WTC11 (cell line): ENCODE measurements around the gene CCR8.

Experiments used
- AFF4 ChIP-seq: sonication (generic); formaldehyde crosslinking; IDR thresholded peaks from 2 replicates; pipeline ENCODE4 v1.8.1; 2023; ENCODE audit warnings: mild to moderate bottlenecking, missing genetic modification reagents, borderline replicate concordance
- E2F5 ChIP-seq: sonication (generic); formaldehyde crosslinking; IDR thresholded peaks from 2 replicates; pipeline ENCODE4 v1.8.1; 2022; ENCODE audit warnings: mild to moderate bottlenecking, moderate library complexity, missing genetic modification reagents
- GABPB1 ChIP-seq: sonication (generic); formaldehyde crosslinking; IDR thresholded peaks from 2 replicates; pipeline ENCODE4 v1.8.1; 2023; ENCODE audit warnings: mild to moderate bottlenecking, missing genetic modification reagents
- PREB ChIP-seq: sonication (generic); formaldehyde crosslinking; IDR thresholded peaks from 2 replicates; pipeline ENCODE4 v1.8.1; 2022; ENCODE audit warnings: mild to moderate bottlenecking, missing genetic modification reagents, moderate library complexity, borderline replicate concordance
- ZNF138 ChIP-seq: sonication (generic); formaldehyde crosslinking; conservative IDR thresholded peaks from 2 replicates; pipeline ENCODE4 v1.8.1; 2022; ENCODE audit warnings: mild to moderate bottlenecking, moderate library complexity, missing genetic modification reagents
- ZNF263 ChIP-seq: sonication (generic); formaldehyde crosslinking; IDR thresholded peaks from 2 replicates; pipeline ENCODE4 v1.8.1; 2022; ENCODE audit warnings: low read depth, mild to moderate bottlenecking, moderate library complexity, missing genetic modification reagents
- ZNF281 ChIP-seq: sonication (generic); formaldehyde crosslinking; IDR thresholded peaks from 2 replicates; pipeline ENCODE4 v1.8.0; 2023; ENCODE audit warnings: mild to moderate bottlenecking, missing genetic modification reagents
- TF ChIP-seq, protein P1 (sequence below): fragments of 200-600 bp; IDR thresholded peaks from 2 replicates; pipeline ENCODE4 v1.8.0; 2022; ENCODE audit warnings: antibody characterized with exemption
- TF ChIP-seq, protein P2 (sequence below): sonication (generic); formaldehyde crosslinking; conservative IDR thresholded peaks from 2 replicates; pipeline ENCODE4 v1.8.1; 2023; ENCODE audit warnings: mild to moderate bottlenecking, low read depth, missing genetic modification reagents, moderate library complexity

DNA sequence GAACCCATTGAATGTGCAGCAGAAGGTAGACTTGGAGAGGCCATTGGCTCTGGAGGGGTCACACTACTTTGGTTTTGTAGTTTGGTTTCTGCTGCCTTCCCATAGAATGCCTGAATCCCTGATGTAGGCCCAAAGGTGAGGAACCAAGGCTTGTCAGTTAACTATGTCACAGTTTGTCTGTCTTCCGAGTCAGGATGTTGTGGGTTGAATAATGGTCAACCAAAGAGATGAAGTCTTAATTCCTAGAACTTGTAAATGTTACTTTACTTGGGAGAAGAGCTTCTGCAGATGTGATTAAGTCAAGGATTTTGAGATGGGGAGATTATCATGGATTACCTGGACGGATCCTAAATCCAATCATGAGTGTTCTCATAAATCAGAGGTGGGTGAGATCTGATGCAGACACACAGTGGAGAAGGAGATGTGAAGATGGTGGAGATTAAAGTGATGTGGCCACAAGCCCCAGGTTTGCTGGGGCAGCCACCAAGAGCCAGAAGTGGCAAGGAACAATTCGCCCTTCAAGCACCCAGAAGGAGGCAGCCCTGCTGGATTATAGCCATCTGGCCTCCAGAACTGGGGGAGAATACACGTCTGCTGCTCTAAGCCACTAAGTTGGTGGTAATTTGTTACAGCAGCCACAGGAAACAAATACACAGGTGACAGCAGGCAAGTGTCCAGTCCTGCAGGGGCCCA, 2.3 kb upstream of the CCR8 start:
- TF ChIP-seq, protein P1, sequence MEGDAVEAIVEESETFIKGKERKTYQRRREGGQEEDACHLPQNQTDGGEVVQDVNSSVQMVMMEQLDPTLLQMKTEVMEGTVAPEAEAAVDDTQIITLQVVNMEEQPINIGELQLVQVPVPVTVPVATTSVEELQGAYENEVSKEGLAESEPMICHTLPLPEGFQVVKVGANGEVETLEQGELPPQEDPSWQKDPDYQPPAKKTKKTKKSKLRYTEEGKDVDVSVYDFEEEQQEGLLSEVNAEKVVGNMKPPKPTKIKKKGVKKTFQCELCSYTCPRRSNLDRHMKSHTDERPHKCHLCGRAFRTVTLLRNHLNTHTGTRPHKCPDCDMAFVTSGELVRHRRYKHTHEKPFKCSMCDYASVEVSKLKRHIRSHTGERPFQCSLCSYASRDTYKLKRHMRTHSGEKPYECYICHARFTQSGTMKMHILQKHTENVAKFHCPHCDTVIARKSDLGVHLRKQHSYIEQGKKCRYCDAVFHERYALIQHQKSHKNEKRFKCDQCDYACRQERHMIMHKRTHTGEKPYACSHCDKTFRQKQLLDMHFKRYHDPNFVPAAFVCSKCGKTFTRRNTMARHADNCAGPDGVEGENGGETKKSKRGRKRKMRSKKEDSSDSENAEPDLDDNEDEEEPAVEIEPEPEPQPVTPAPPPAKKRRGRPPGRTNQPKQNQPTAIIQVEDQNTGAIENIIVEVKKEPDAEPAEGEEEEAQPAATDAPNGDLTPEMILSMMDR = no peak
- TF ChIP-seq, protein P2, sequence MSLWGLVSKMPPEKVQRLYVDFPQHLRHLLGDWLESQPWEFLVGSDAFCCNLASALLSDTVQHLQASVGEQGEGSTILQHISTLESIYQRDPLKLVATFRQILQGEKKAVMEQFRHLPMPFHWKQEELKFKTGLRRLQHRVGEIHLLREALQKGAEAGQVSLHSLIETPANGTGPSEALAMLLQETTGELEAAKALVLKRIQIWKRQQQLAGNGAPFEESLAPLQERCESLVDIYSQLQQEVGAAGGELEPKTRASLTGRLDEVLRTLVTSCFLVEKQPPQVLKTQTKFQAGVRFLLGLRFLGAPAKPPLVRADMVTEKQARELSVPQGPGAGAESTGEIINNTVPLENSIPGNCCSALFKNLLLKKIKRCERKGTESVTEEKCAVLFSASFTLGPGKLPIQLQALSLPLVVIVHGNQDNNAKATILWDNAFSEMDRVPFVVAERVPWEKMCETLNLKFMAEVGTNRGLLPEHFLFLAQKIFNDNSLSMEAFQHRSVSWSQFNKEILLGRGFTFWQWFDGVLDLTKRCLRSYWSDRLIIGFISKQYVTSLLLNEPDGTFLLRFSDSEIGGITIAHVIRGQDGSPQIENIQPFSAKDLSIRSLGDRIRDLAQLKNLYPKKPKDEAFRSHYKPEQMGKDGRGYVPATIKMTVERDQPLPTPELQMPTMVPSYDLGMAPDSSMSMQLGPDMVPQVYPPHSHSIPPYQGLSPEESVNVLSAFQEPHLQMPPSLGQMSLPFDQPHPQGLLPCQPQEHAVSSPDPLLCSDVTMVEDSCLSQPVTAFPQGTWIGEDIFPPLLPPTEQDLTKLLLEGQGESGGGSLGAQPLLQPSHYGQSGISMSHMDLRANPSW (CRISPR knock-in tag) = no peak
- no peak for TF ChIP-seq ZNF138
- no peak for TF ChIP-seq AFF4 (CRISPR knock-in tag)
- no peak for TF ChIP-seq GABPB1
- TF ChIP-seq ZNF281 (CRISPR knock-in tag) = no peak
- TF ChIP-seq E2F5 (CRISPR knock-in tag) = no peak
- no peak for TF ChIP-seq ZNF263 (CRISPR knock-in tag)
- no peak for TF ChIP-seq PREB (CRISPR knock-in tag)
